Stimulated activated CD4-positive, alpha-beta T cell treated with anti-CD3 and anti-CD28 coated beads, Interleukin-1b, Interleukin-23, amount 100 ng/mL, for 1 hour (primary cell): Measurements from ENCODE around the gene ARNT2.

Experiments
- DNase-seq, 2 donors: peaks; one replicate each; pipeline ENCODE4 v3.0.0-alpha.2; 2020; ENCODE audit warnings: low read depth in 2 of 2

The ARNT2 gene

GRCh38 chr15:80466543-80466942, 62.4 kb downstream of the ARNT2 start:
- no peak for DNase-seq

GRCh38 chr15:80467311-80467714, 63.1 kb downstream of the ARNT2 start:
- DNase-seq, result no peak

GRCh38 chr15:80468796-80469195, 64.6 kb downstream of the ARNT2 start:
- no peak for DNase-seq

- DNase-seq, result no peak
Observed at GRCh38 chr15:80471881-80472280, 67.7 kb downstream of the ARNT2 start.

GRCh38 chr15:80473286-80474223, 69.4 kb downstream of the ARNT2 start:
- no peak for DNase-seq

- DNase-seq, result no peak
Observed at GRCh38 chr15:80474224-80475215, 70.3 kb downstream of the ARNT2 start.

GRCh38 chr15:80475572-80475971, 71.4 kb downstream of the ARNT2 start:
- no peak for DNase-seq

GRCh38 chr15:80476036-80476435, 71.9 kb downstream of the ARNT2 start:
- no peak for DNase-seq

GRCh38 chr15:80478075-80478474, 73.9 kb downstream of the ARNT2 start:
- no peak for DNase-seq

- no peak for DNase-seq
Observed at GRCh38 chr15:80479191-80479590, 75.0 kb downstream of the ARNT2 start.

GRCh38 chr15:80480171-80480811, 76.1 kb downstream of the ARNT2 start:
- DNase-seq, result no peak

- DNase-seq, result no peak
Observed at GRCh38 chr15:80480909-80481308, 76.7 kb downstream of the ARNT2 start.

- DNase-seq, result no peak
Observed at GRCh38 chr15:80482696-80483095, 78.5 kb downstream of the ARNT2 start.

- DNase-seq, result no peak
Observed at GRCh38 chr15:80483725-80484161, 79.6 kb downstream of the ARNT2 start.

GRCh38 chr15:80484333-80484864, 80.2 kb downstream of the ARNT2 start:
- no peak for DNase-seq

- DNase-seq, result no peak
Observed at GRCh38 chr15:80485370-80486164, 81.4 kb downstream of the ARNT2 start.

GRCh38 chr15:80487839-80488390, 83.7 kb downstream of the ARNT2 start:
- no peak for DNase-seq

GRCh38 chr15:80489030-80489594, 84.9 kb downstream of the ARNT2 start:
- DNase-seq, result no peak

- DNase-seq, result no peak
Observed at GRCh38 chr15:80490431-80490990, 86.3 kb downstream of the ARNT2 start.
